NCI-H510A treated with DMSO at 0.1 percent for 48 hours (cell line): ENCODE results near the gene NT5E.
A peak's percentile ranks its signal among the peaks of the same experiment; 100 is the strongest.

Source experiments
- DNase-seq: peaks from one replicate; lab custom pipeline; 2025; lab: John Stamatoyannopoulos, UW

Gene NT5E

GRCh38 chr6:85460154-85460920, 10.5 kb downstream of the NT5E start:
- no peak for DNase-seq

- no peak for DNase-seq
These were observed 11.3 kb downstream of the NT5E start for GRCh38 chr6:85460921-85461797.

GRCh38 chr6:85461798-85462170, 11.9 kb downstream of the NT5E start:
- no peak for DNase-seq

- DNase-seq = no peak
These were observed 12.8 kb downstream of the NT5E start for GRCh38 chr6:85462673-85463072.

GRCh38 chr6:85463621-85464259, 13.9 kb downstream of the NT5E start:
- no peak for DNase-seq

- DNase-seq = no peak
These were observed 14.4 kb downstream of the NT5E start for GRCh38 chr6:85464260-85464644.

GRCh38 chr6:85464722-85465150, 14.9 kb downstream of the NT5E start:
- DNase-seq = no peak

GRCh38 chr6:85465762-85466161, 15.9 kb downstream of the NT5E start:
- no peak for DNase-seq

GRCh38 chr6:85468326-85468725, 18.4 kb downstream of the NT5E start:
- no peak for DNase-seq

GRCh38 chr6:85469276-85470022, 19.6 kb downstream of the NT5E start:
- no peak for DNase-seq

- DNase-seq = no peak
These were observed 20.1 kb downstream of the NT5E start for GRCh38 chr6:85470023-85470410.

GRCh38 chr6:85472744-85473143, 22.9 kb downstream of the NT5E start:
- DNase-seq = no peak

- DNase-seq = no peak
These were observed 23.9 kb downstream of the NT5E start for GRCh38 chr6:85473748-85474147.

GRCh38 chr6:85476532-85476931, 26.6 kb downstream of the NT5E start:
- DNase-seq = no peak

- no peak for DNase-seq
These were observed 29.3 kb downstream of the NT5E start for GRCh38 chr6:85479208-85479607.

- no peak for DNase-seq
These were observed 32.5 kb downstream of the NT5E start for GRCh38 chr6:85482206-85482904.

- DNase-seq = peak; percentile 33
These were observed 33.2 kb downstream of the NT5E start for GRCh38 chr6:85482905-85483700.

- no peak for DNase-seq
These were observed 34.0 kb downstream of the NT5E start for GRCh38 chr6:85483846-85484245.

- DNase-seq = no peak
These were observed 35.1 kb downstream of the NT5E start for GRCh38 chr6:85484948-85485347.

- DNase-seq = no peak
These were observed 40.8 kb downstream of the NT5E start for GRCh38 chr6:85490516-85491248.
